NB4 (cell line): ENCODE measurements around the gene EML4.

Experiments
- MYC ChIP-seq: IDR thresholded peaks from 2 replicates; pipeline ENCODE4 v1.6.1; 2011; ENCODE audit warnings: low read depth, low read length
- POLR2A ChIP-seq: IDR thresholded peaks from 2 replicates; pipeline ENCODE4 v1.6.1; 2011; ENCODE audit warnings: mild to moderate bottlenecking; ENCODE audit not compliant: insufficient read length; ENCODE audit errors: extremely low read depth
- TF ChIP-seq, protein P1 (sequence below): IDR thresholded peaks from one replicate; pipeline ENCODE4 v1.5.1; 2012; ENCODE audit warnings: low read depth, low read length
- TF ChIP-seq, protein P2 (sequence below): IDR thresholded peaks from 2 replicates; pipeline ENCODE4 v1.6.1; 2011; ENCODE audit warnings: low read depth, low read length

DNA sequence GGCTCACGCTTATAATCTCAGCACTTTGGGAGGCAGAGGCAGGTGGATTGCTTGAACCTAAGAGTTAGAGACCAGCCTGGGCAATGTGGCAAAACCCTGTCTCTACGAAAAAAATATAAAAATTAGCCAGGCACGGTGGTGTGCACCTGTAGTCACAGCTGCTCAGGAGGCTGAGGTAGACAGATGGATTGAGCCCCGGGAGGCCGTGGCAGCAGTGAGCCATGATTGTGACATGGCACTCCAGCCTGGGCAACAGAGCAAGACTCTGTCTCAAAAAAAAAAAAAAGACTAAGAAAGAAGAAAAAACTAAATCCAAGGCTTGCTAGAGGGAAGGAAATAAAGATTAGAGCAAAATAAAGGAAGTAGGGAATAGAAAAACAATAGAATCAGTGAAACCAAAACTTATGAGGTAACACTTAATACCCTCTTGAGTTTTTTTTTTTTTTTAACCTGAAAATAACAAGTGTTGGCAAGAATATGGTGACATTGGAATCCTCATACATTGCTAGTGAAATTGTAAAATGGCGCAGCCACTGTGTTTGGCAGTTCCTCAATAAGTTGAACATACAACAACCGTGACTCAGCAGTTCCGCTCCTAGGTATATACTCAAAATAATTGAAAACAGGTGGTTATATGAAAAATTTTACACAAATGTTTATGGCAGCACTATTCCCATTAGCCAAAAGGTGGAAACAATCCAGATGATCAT, 85.2 kb downstream of the EML4 start:
- TF ChIP-seq, protein P1, sequence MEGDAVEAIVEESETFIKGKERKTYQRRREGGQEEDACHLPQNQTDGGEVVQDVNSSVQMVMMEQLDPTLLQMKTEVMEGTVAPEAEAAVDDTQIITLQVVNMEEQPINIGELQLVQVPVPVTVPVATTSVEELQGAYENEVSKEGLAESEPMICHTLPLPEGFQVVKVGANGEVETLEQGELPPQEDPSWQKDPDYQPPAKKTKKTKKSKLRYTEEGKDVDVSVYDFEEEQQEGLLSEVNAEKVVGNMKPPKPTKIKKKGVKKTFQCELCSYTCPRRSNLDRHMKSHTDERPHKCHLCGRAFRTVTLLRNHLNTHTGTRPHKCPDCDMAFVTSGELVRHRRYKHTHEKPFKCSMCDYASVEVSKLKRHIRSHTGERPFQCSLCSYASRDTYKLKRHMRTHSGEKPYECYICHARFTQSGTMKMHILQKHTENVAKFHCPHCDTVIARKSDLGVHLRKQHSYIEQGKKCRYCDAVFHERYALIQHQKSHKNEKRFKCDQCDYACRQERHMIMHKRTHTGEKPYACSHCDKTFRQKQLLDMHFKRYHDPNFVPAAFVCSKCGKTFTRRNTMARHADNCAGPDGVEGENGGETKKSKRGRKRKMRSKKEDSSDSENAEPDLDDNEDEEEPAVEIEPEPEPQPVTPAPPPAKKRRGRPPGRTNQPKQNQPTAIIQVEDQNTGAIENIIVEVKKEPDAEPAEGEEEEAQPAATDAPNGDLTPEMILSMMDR, result no peak
- no peak for TF ChIP-seq POLR2A
- TF ChIP-seq MYC, result no peak
- TF ChIP-seq, protein P2, sequence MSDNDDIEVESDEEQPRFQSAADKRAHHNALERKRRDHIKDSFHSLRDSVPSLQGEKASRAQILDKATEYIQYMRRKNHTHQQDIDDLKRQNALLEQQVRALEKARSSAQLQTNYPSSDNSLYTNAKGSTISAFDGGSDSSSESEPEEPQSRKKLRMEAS, result no peak
